ENCODE measurements around the gene FKBP15.

The FKBP15 gene

DNA sequence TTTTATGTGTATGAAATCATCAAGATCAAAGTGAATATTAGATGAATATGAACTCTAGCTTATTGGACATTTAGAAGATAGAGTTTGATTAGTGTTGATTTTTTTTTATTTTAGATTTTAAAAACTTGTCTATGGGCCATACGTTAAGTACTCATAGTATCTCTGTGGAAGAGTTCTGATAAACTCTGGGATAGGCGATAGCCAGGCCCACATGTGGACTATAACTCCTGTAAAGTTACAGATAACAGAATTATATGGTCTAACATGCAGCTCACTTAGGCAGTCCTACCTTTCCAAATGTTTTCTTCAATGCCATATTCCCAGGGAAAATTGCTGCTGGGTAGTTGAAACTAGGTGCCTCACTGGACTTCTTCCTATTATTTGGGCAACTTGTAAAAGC lies 10.6 kb upstream of the FKBP15 start:
- DNase-seq (ENCODE audit: extremely low read depth in 1 of 2, low read depth in 1 of 2): no peak

DNA sequence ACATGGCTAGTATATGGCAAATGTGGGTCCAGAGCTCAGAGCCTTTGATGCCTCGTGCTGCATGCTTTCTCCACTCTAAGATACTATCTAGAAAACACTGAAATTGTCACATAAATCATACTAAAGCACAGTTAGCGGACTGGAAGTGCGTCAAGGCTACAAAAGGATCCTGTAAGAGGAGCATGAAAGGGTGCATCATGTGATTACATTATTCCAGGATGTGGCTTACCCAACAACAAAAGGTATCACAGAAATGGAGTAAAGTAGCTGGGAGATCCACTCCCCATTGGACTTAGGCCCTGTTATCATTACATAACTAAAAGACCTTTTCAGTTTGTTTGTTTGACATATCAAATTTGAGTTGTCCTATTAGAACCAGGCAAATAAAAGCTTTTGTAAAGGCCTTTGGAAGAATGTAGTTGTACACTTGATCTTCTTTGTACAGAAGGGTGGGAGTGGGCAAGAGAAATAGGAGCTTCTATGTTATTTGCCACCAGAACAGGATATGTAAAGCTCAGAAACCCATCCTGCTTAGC lies 7.1 kb upstream of the FKBP15 start:
- DNase-seq (ENCODE audit: extremely low read depth in 1 of 2, low read depth in 1 of 2): no peak

DNA sequence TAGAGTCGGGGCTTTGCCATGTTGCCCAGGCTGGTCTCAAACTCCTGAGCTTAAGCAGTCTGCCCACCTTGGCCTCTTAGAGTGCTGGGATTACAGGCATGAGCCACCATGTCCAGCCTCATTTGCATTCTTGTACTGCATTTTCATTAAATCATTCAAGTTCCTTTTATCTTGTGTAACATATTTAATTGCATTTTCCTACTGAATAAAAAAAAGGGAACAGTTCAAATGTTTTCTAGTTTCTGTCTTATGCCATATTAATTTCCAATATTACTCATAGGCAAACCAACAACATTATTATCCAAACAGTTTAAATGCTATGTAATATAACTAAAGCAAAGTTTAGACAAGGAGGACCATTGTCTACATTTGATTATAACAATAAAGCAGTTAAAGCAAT lies 6.4 kb upstream of the FKBP15 start:
- no peak for DNase-seq (ENCODE audit: extremely low read depth in 1 of 2, low read depth in 1 of 2)

DNA sequence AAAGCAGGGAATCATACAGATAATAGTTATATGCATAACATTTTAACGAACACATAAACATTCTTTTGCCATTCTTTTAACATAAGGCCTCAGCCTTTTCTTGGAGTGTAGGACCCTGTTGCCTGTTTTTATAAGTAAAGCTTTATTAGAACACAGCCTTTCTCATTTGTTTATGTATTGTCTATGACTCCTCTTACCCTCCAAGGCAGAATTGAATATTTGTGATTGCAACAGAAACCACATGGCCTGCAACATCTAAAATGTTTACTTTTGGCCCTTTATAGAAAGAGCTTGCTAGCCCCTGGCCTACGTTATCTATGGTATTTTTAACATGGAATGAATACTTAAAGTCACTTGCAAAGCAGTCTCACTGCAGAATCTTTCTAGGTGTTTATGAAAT lies 2.9 kb upstream of the FKBP15 start:
- no peak for DNase-seq (ENCODE audit: extremely low read depth in 1 of 2, low read depth in 1 of 2)

DNA sequence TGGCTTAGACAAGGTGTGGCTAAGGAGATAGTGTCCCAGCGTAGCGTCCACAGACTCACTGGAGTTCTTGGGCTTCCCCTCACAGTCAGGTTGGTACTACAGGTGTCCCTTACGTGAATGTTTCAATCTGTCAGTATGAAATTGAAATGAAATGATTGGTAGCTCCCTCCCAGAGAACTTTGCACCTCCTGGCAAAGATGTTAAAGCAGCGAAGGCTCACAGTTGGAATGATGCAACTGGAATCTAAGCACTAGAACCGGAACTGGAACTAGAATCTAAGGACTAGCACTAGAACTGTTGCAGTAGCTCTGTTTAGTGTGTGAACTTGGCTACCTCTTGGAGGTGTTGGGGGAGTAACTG lies 1.4 kb upstream of the FKBP15 start:
- DNase-seq (ENCODE audit: extremely low read depth in 1 of 2, low read depth in 1 of 2): no peak

DNA sequence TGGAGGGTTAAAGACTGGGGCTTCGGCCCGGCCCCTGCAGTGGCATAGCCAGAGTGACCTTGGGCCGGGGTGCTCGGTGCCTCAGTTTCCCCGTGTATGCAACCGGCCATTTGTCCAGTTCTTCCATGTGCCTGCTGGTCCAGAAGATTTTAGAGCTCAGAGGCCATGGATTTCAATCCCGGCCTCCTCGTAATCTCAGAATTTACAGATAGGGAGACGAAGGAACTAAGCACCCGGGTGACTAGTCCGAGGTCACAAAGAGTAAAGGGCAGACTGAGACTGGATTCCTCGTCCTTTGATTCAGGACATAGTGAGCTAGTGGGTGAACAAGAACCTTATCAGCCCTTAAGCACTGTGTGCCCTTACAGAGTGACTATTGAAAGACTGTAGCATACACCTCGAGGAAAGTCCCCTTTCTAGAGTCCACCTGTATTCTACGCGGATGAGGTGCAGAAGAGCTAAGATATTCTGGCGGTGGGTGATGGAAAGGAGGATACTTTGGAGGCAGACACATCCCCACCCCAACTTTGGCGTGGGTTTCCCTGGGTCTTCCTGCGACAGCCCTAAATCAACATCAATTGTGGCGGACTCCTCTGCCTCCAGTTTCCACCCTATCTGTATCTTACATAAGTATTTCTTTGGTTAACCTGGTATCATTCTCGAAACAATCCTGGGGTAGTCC lies 864 bp upstream of the FKBP15 start:
- no peak for DNase-seq (ENCODE audit: extremely low read depth in 1 of 2, low read depth in 1 of 2)

DNA sequence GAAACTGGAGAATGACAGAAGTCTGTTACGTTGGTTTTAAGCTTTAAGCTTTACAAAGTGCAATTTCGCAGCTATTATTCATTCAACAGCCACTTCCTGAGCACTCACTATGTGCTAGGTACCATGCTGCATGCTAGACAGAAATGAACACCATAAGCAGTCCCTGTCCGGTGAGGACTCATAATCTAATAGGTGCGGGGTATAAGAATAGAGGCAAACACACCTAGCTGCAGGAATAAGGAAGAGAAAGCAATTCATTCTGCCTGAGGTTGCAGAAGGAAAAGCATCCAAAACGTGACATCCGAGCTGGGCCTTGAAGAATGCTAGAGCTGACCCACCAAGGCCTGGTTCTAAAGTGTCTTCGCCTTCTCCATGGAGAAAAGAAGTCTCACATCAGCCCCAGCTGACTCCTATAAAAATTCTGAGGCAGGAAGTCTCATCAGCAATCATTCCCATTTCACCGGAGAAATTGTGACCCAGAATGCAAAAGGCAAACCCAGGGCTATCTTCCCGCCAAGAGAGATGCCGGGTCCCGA lies 542 bp downstream of the FKBP15 start:
- no peak for DNase-seq (ENCODE audit: extremely low read depth in 1 of 2, low read depth in 1 of 2)

DNA sequence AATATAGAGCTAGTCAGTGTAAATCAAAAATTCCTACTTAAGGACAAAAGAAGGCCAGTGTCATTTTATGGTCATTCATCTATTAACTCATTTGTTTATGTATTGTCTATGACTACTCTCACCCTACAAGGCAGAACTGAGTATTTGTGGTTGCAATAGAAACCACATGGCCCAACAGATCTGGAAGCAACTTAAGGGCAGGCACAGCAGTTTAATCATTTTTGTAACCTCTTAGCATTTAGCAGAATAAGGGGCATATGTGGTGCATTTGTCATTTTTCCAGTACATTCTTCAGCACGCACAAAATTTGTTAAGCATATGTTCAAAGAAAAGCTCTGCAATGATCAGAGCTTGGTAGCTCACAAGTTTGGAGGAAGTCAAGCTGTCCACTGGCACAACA lies 1.1 kb downstream of the FKBP15 start:
- no peak for DNase-seq (ENCODE audit: extremely low read depth in 1 of 2, low read depth in 1 of 2)

DNA sequence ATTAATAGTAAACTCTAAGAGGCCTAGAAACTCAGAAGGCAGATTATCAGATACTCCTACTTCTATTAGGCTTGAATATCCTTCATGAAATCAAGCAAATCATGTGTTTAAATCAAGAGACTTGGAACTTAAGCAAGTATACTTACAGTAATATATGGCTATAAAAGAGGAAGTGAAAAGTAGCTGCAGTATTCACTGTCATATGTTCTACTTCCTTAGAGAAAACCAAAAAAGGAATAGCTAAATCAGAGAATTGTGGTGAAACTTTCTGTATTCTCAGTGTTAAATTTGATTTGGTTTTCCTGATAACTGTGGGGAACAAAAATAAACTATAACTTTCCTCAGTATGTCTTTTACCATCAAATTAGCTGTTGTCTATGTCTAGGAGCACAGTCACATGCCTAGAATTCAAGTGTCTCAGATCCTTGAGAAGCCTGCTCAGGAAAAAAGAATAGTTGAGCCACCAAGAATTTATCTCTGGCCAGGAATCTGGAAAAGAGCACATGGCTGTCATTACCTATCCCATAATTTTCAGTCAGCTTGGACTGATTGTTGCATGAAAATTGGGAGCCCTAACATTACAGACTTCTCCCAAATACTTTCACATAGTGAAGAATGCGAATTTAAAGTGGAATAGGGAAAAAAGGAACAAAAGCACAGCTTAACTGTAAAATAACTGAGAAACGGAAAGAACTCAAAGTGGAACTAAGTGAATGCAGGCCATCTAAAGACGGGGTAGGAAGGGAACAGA lies 1.7 kb downstream of the FKBP15 start:
- no peak for DNase-seq (ENCODE audit: extremely low read depth in 1 of 2, low read depth in 1 of 2)

DNA sequence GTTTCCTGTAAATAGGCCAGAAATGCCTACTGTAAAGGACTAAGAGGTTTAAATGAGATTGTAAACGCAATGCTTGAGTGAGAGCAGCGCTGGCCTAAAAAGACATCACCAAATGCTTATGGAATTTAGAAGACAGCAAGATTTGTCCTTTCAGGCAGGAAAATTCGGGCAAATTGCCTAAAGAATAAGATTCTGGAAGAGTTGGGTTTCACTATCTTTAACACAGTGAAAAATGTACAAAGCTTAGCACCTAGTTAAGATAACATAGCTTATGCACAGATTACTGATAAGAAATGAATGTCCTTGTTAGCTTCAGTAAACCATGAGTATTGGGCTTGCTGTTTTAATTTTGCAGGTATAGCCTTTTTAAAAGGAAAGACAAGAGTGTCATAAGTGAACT lies 4.7 kb downstream of the FKBP15 start:
- DNase-seq (ENCODE audit: extremely low read depth in 1 of 2, low read depth in 1 of 2): no peak

DNA sequence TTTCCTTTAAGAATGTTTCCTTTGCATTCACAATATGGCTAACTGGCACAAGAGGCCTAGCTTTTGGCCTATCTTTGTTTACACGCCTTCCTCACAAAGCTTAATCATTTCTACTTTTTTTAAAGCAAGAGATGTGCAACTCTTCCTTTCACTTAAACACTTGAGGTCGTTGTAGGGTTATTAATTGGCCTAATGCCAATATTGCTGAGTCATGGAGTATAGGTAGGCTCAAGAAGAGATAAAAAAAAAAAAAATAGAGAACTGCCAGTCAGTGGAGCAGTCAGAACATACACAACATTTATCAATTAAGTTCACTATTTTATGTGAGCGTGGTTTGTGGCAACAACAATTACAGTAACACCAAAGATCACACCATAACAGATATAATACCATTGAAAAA lies 5.9 kb downstream of the FKBP15 start:
- DNase-seq (ENCODE audit: extremely low read depth in 1 of 2, low read depth in 1 of 2): no peak

DNA sequence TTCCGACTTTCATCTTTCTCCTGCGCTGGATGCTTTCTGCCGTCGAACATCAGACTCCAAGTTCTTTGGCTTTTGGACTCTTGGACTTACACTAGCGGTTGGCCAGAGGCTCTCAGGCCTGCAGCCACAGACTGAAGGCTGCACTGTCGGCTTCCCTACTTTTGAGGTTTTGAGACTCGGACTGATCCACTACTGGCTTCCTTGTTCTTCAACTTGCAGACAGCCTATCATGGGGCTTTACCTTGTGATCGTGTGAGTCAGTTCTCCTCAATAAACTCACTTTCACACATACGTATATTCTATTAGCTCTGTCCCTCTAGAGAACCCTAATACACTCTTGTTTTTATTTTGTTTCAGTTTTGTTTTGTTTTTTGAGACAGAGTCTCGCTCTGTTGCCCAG lies 10.3 kb downstream of the FKBP15 start:
- DNase-seq (ENCODE audit: extremely low read depth in 1 of 2, low read depth in 1 of 2): no peak

DNA sequence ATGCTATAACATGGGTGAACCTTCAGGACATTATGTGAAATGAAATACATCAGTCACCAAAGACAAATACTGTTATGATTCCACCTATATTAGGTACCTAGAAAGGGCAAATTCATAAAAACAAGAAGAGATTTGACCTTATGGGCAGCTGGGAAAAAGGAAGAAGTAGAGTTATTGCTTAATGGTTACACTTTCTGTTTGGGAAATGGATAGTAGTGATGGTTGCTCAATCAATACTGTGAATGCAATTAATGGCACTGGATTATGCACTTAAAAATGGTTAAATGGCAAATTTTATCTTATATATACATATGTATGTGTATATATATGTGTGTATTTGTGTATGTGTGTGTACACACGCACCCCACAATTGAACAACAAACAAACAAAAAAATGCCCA lies 15.2 kb downstream of the FKBP15 start:
- no peak for DNase-seq (ENCODE audit: extremely low read depth in 1 of 2, low read depth in 1 of 2)

DNA sequence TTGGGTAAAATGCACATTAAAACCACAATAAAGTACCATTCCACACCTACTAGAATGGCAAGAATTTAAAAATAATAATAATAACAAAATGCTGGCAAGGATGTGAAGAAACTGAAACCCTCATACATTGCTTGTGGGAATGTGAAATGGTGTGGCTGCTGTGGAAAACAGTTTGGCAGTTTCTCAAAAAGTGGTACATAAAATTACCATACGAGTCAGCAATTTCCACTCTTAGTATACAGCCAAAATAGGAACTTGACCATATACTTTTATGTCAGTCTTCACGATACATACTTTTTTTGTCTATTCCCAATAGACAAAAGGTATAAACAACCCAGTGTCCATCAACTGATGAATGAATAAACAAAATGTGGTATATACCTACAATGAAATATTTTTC lies 15.6 kb downstream of the FKBP15 start:
- no peak for DNase-seq (ENCODE audit: extremely low read depth in 1 of 2, low read depth in 1 of 2)

DNA sequence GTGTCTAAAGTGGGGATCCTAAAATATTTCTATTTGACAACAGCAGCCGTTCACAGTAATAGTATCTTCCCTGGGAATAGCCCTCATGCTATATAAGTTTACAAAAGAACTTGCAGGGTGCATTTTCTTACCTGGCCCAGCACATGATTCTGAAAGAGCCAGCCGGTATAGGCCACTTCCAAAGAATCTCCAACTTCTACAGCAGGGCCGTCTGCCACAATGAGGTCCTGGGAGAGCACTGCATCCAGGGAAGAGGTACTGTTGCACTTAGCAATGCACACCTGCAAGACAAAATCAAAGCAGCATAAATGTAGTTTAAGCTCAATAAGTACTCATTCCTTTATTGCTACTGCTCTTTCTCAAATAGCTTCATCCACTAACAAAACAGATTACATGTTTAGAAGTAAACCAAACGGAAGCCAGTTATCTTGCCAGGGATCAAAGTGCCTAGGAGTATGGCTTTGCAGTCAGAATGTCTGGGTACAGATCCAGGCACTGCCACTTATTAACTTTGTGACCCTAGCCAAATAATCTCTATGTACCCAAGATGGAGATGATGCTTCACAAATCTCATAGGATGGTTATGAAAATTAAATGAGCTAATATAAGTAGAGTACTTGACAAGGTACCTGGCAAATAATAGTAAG lies 21.3 kb downstream of the FKBP15 start:
- no peak for DNase-seq (ENCODE audit: extremely low read depth in 1 of 2, low read depth in 1 of 2)

DNA sequence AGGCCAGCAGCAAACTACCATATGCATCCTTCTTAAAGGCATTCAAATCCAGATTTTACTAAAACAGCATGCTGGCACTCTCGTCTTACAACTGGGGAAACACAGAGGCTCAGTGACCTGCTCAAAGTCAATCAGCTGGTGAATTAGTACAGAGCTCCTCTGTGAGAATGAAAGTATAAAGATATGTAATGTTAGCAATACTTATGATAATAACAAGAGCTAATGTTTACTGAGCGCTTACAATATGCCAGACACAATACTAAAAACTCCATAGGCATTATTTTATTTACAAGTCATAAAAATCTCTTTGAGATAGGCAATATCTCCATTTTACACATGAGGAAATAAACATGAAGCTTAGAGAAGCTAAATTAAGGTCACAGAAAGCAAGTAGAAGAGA lies 28.6 kb downstream of the FKBP15 start:
- no peak for DNase-seq (ENCODE audit: extremely low read depth in 1 of 2, low read depth in 1 of 2)

DNA sequence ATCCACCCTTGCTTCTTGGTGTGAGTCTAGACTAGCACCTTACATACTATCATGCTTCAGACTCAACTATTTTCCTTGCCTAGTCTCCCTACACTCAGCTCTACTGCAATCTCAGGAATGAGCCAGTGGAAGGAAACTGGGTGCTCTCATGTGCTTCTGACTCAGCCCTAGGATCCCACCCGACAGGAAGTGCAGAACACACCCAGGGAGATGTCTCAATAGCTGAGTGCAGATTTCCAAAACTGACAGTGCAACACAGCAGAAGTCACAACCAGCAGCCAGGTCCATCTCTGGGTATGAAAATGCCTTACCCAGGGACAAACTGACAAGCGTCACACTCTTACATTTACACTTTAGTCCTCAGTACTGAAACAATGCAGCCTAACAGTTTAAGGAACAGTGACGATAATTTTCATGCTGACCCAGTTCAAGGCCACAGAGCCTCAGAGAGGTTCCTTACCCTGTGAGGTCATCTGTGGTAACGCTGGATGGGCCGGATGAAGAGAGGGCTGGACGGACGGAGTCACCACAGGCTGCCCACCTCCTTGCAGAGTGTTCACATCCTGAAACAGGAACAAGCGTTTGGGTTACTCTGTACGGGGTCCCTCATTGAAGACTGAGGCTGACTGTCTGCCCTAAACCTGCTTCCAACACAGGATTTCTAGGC lies 33.0 kb downstream of the FKBP15 start:
- no peak for DNase-seq (ENCODE audit: extremely low read depth in 1 of 2, low read depth in 1 of 2)

DNA sequence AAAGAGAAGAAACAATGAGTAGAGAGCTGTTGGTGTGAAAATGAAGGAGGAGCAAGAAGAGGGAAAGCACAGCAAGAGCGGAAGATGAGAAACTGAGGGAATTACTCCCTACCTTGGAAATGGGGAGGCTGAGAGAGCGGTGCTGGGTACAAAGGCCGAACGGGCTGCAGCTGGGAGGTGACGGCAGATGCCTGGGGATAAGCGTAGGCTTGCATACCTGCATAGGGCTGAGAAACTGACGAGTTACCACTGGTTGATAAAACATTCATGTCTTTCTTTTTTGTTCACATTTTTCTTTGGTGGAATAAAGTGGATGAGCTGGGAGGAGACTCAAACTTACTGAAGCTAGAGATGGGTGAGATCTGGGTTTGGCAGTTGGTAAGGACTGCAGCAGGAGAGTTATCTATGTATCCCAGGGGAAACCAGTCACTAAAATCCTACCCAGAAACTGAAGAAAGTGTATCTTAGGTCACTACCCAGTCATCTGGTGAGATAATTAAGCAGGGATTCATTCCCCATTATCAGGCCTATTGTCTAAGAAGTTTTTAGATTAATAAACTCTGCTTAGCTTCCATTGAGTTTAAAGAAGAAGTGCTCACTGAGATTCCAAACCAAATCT lies 34.8 kb downstream of the FKBP15 start:
- DNase-seq (ENCODE audit: extremely low read depth in 1 of 2, low read depth in 1 of 2): no peak

DNA sequence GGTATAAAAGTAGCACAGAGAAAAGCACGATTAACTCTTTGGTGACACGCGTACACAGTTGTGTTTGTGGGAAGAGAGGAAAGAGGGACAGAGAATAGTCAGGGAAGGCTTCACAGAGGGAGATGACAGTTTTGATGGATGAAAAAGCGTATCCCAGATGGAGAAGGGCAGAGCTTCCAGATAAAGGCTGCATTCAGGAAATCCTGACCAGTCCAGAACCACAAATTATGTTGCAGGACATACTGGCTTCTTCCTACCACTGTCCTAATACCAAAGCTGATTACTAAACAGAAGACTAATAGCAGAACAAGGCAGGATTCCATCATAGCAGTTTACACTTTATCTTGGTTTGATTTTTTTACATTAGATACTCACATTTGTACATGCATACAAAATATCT lies 35.8 kb downstream of the FKBP15 start:
- DNase-seq (ENCODE audit: extremely low read depth in 1 of 2, low read depth in 1 of 2): no peak

DNA sequence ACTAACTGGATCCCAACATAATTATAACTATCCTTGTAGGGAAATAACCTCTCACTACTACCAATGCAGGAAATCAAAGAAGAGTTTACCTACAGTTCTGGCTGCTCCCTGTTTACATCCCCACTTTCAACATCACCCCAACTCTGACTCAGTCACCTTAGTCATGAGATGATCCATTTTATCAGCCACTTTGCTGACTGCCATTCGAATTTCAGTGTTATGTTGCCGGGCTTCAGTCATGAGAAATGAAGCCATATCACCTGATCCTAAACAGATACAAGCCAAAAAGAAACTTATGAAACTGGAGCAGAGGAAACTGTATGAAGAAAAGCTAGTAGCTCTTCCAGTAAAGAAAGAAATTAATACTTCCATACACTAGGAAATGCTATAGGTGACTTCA lies 36.5 kb downstream of the FKBP15 start:
- DNase-seq (ENCODE audit: extremely low read depth in 1 of 2, low read depth in 1 of 2): no peak

DNA sequence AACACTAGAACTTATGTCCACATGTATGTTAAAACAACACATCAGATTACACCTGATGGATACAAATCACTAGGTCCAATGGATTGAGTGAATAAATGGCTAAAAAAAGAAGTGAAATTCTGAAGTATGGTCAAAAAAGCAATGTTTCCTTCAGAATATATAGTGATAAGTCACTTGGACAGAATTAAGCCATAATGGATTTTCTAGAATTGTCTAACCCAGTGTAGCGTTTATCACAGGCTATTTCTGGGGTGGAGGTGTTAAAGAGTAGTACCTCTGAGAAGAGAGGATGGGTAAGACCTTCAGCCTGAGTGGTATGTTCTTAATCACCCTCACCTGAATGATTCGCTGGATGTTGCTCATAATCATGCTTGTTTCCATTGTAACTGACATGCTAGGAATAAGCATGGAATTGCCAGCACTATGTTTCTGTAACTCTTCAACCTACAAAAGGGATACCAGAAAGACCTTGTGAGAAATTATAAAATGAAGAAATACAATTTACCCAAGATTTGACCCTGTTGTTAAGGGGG lies 37.1 kb downstream of the FKBP15 start:
- DNase-seq (ENCODE audit: extremely low read depth in 1 of 2, low read depth in 1 of 2): no peak
